BE2C (cell line): Measurements from ENCODE around the gene SAPCD2.

Experiments used
- DNase-seq: peaks from one replicate; pipeline ENCODE4 v3.0.0-alpha.2; 2020
- H3K27me3 ChIP-seq: fragments of 250-450 bp; sonication (Bioruptor Pico); 2 replicates; pipeline ENCODE4 v1.5.1; 2020; ENCODE audit warnings: mild to moderate bottlenecking
- H3K36me3 ChIP-seq: fragments of 250-450 bp; sonication (Bioruptor Pico); 2 replicates; pipeline ENCODE4 v1.5.1; 2020; ENCODE audit warnings: mild to moderate bottlenecking
- H3K4me1 ChIP-seq: fragments of 250-450 bp; sonication (Bioruptor Pico); 2 replicates; pipeline ENCODE4 v1.5.1; 2020
- H3K4me3 ChIP-seq: 2 replicates; pipeline ENCODE4 v1.5.1; 2011; ENCODE audit warnings: low read depth, low read length
- H3K9me3 ChIP-seq: fragments of 250-450 bp; sonication (Bioruptor Pico); 2 replicates; pipeline ENCODE4 v1.5.1; 2020
- TF ChIP-seq, protein P1 (sequence below): IDR thresholded peaks from 2 replicates; pipeline ENCODE4 v1.5.1; 2012; ENCODE audit warnings: mild to moderate bottlenecking, low read depth, low read length

Gene SAPCD2

DNA sequence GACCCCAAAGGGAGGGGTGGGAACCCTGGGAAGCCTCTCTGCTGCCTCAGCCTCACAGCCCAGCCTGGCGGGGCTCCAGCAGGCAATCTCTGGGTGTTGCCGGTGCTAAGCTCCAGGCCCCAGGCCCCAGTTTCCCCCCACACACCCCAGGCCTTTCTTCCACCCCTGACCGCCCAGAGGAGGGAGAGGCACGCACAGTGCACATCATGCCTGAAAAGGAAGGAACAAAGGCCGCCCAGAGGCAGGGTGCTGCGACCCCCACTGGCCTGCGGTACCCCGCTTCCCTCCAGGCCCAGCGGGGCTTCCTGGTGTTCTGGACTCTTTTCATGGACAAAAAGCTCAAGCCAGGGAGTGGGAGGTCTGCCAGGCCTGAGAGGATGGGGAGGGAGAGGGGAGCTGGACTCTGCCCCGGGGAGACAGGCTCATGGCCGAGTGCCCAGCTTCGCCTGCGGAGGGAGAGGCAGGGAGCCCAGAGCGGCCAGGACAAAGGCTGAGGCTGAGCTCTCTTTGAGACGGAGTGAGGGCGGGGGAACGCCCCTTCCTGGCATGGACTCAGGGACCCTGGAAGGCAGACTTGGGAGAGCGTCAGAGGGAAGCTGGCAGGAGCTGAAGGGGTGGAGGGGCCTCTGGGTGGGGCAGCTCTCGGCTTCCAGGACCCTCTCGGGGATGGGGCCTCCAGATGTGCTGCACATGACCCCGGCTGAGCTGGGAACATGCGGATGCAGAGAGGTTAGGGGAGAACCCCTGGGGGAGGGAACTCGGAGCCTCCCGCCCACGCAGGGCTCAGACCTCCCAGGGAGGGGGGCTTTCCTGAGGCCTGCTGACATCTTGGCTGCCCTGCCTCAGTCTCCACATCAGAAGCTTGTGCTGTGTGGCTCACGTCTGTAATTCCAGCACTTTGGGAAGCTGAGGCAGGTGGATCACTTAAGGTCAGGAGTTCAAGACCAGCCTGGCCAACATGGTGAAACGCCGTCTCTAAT is 14.7 kb downstream of the SAPCD2 start:
- peaks cover 15% of the 10 kb centered on the region for H3K4me1 ChIP-seq

DNA sequence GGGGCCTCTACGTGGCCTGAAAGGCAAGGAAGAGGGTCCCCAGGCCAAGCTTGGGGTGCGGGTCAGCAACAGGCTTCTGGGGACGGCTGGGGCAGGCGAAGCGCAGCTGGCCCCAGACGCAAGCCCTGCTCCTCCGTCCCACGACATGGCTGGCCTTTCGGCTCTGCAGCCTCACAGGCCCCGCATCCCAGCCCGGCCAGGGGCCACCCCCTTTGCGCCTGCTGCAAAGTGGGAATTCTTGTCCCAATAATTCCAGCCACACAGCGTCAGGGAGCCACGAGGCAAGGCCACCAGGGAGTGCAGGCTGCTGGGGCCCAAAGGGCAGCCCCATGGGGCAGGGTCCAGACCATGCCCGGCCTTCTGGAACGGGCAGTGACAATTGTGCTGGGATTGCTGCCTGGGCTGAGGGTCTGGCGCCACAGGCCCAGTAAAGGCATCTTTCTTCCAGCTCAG is 15.4 kb downstream of the SAPCD2 start:
- no peak overlapping the region for H3K4me3 ChIP-seq
- no peak for DNase-seq
- H3K9me3 ChIP-seq = no peaks in the 10 kb centered on the region
- H3K4me1 ChIP-seq = peaks cover 15% of the 10 kb centered on the region
- no peaks in the 10 kb centered on the region for H3K36me3 ChIP-seq
- TF ChIP-seq, protein P1, sequence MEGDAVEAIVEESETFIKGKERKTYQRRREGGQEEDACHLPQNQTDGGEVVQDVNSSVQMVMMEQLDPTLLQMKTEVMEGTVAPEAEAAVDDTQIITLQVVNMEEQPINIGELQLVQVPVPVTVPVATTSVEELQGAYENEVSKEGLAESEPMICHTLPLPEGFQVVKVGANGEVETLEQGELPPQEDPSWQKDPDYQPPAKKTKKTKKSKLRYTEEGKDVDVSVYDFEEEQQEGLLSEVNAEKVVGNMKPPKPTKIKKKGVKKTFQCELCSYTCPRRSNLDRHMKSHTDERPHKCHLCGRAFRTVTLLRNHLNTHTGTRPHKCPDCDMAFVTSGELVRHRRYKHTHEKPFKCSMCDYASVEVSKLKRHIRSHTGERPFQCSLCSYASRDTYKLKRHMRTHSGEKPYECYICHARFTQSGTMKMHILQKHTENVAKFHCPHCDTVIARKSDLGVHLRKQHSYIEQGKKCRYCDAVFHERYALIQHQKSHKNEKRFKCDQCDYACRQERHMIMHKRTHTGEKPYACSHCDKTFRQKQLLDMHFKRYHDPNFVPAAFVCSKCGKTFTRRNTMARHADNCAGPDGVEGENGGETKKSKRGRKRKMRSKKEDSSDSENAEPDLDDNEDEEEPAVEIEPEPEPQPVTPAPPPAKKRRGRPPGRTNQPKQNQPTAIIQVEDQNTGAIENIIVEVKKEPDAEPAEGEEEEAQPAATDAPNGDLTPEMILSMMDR = no peak
- H3K27me3 ChIP-seq = no peaks in the 10 kb centered on the region

More for the DNA sequence above, 14.7 kb downstream of the SAPCD2 start:
- peak; percentile 86 for DNase-seq
- Histone ChIP-seq H3K27me3 (no peaks in the 10 kb centered on the region), H3K9me3 (no peaks in the 10 kb centered on the region), H3K4me3 (peak overlapping the region; percentile 14), H3K36me3 (no peaks in the 10 kb centered on the region)
- TF ChIP-seq, protein P1 = no peak

DNA sequence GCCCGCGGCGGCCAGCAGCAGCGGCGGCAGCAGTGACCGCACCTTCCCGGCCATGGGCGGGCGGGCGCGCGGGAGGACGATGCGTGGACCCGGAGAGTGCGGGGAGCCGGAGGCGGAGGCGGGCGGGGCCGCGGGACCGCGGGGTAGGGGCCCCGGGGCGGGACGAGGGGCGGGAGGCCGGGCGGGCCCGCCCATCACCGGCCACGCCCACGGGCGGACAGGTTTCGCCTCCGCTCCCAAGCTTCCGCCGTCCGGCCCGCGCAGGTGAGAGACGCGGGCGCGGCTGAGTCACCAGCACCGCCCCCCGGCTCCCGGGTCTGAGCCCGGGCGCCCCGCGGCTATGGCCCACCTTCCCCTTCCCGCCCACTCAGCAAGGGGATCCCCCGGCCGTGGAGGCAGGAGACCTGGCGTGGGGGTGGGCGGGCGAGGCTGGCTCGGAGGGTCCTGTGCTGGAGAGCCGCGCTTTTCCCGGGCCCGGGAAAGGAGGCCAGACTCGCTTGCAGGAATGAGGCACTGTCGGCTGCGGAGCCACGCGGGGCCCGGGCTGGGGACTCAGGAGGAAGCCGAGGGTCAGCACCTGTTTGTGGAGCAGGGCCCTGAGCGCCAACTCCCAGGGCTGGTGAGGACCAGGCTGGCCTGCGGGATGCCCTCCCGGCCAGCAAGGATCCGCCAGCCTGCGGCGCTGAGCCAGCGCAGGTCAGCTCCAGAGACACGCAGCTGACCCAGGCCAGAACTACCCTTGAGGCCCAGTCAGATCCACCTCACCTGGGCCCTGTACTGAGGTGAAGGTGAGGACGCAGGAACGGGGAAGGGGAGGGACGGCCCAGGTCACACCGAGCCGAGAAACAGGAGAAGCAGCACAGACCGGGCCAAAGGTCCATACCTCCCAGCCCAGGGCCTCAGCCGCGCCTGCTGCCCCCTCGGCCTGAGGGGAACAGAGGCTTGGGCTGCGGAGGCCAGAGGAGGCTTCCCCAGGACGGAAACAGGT is 16.1 kb downstream of the SAPCD2 start, which contains the start of gene ENTPD2:
TSS of gene ENTPD2 (minus strand) at position 118 of the 988 bp plus-strand sequence. CDS start at position 54, 64 bp downstream.
- Histone ChIP-seq H3K4me1 (peaks cover 15% of the 10 kb centered on the region), H3K27me3 (peaks cover 5% of the 10 kb centered on the region; the same call in 1 of the 2 replicates), H3K9me3 (no peaks in the 10 kb centered on the region), H3K4me3 (no peak within 1 kb of the TSS), H3K36me3 (no peaks in the 10 kb centered on the region)
- TF ChIP-seq, protein P1 = no peak
- DNase-seq = no peak

DNA sequence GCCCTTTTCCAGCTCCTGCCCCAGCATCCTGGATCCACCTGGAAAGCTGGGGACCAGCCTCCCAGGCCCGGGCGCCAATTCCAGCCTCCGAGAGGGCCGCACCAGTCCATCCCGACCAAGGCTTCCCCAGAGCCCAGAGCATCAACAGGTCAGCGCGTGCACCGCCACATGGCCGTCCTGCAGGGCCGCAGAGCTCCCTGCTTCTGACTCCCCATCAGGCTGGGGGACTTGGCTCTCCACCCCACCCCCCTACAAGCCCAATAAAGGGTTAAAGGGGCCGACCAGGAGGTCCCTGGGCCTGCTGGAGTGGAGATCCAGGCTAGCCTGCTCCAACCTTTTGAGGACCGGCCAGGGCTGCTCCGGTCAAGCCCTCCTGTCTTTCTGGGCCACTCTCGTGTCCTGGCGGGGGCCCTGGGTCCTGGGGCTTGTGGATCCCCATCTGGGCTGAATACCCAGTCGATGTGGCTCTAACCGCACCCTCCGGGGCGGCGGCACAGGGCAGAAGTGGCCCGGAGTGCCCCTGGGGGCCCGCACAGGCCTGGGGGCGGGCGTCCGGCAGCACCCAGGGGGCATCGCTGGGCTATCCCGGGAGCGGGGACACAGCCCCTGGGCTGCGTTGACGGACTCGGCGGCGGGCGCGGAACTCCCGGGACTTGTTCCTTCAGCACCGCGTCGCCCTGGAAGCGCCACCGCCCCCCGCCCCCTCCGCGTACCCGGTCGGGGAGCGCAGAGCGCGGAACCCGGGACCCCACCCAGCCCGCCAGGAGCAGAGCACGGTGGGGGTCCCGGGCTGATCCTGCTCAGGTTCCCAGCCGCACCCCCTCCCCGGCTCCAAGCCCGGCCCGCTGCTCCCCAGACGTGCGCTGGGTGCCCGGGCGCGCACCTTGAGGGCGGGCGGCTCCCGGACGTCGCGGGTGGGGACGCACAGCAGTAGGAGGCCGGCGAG is 17.1 kb downstream of the SAPCD2 start:
- TF ChIP-seq, protein P1 = no peak
- Histone ChIP-seq H3K4me3 (no peak overlapping the region), H3K4me1 (peaks cover 15% of the 10 kb centered on the region), H3K36me3 (no peaks in the 10 kb centered on the region), H3K27me3 (peaks cover 9% of the 10 kb centered on the region), H3K9me3 (no peaks in the 10 kb centered on the region)
- no peak for DNase-seq

DNA sequence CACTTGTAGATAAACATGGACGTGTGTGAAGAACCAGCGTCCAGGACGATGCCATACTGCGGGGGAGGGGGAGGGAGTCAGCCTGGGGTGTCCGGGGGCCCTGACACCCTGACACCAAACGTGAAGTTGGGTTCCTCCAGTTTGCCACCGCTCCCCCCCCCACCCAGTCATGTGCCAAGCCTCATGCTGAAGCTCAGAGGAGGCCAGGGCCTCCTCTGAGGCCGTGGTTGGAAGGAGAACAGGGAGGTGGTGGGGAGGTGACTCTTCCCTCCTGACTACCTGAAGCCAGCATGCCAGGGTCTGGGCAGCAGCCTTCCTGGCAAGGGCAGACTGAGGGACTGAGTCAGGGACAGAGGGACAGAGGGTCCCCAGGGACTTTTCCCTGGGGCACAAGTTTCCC is 18.1 kb downstream of the SAPCD2 start:
- H3K4me3 ChIP-seq = no peak overlapping the region
- DNase-seq = no peak
- H3K9me3 ChIP-seq = no peaks in the 10 kb centered on the region
- H3K4me1 ChIP-seq = peaks cover 15% of the 10 kb centered on the region
- peaks cover 9% of the 10 kb centered on the region for H3K27me3 ChIP-seq
- TF ChIP-seq, protein P1 = no peak
- H3K36me3 ChIP-seq = no peaks in the 10 kb centered on the region
